H9 (cell line): ENCODE data around the gene AIF1L. TPM values are rescaled to one million over a fixed set of nuclear protein-coding genes. Genes with fewer than 3 reads are reported as not detected.

Experiments
- DNase-seq: peaks from one replicate; pipeline ENCODE4 v3.0.0-alpha.2; 2017
- H2AFZ ChIP-seq: one replicate; pipeline ENCODE4 v1.6.1; 2013; ENCODE audit warnings: mild to moderate bottlenecking, low read length, control low read depth, moderate library complexity
- H2AK5ac ChIP-seq: 2 replicates; pipeline ENCODE4 v1.6.1; 2013; ENCODE audit warnings: low read length, control low read depth, mixed read lengths; ENCODE audit not compliant: insufficient read length
- H2BK120ac ChIP-seq: one replicate; pipeline ENCODE4 v1.6.1; 2013; ENCODE audit warnings: low read depth, mild to moderate bottlenecking, low read length, control low read depth, inconsistent platforms; ENCODE audit not compliant: poor library complexity, severe bottlenecking
- H2BK12ac ChIP-seq: 2 replicates; pipeline ENCODE4 v1.6.1; 2013; ENCODE audit warnings: low read length, control low read depth, mixed read lengths, low read depth; ENCODE audit not compliant: insufficient read length
- H2BK15ac ChIP-seq: 2 replicates; pipeline ENCODE4 v1.6.1; 2013; ENCODE audit warnings: low read depth, low read length, control low read depth
- H2BK20ac ChIP-seq: one replicate; pipeline ENCODE4 v1.6.1; 2013; ENCODE audit warnings: low read depth, mild to moderate bottlenecking, low read length, control low read depth, inconsistent platforms; ENCODE audit not compliant: poor library complexity, severe bottlenecking
- H2BK5ac ChIP-seq: 2 replicates; pipeline ENCODE4 v1.6.1; 2013; ENCODE audit warnings: low read length, control low read depth, mixed read lengths; ENCODE audit not compliant: insufficient read length
- H3K14ac ChIP-seq: 2 replicates; pipeline ENCODE4 v1.6.1; 2013; ENCODE audit warnings: low read length, control low read depth; ENCODE audit not compliant: insufficient read depth
- H3K18ac ChIP-seq: 2 replicates; pipeline ENCODE4 v1.6.1; 2013; ENCODE audit warnings: low read depth, mild to moderate bottlenecking, mixed read lengths, low read length, control low read depth; ENCODE audit not compliant: insufficient read length
- H3K23ac ChIP-seq: 2 replicates; pipeline ENCODE4 v1.6.1; 2013; ENCODE audit warnings: low read length, control low read depth, mixed read lengths, low read depth; ENCODE audit not compliant: insufficient read length
- H3K23me2 ChIP-seq: 2 replicates; pipeline ENCODE4 v1.6.1; 2013; ENCODE audit warnings: low read depth, mild to moderate bottlenecking, mixed read lengths, low read length, control low read depth; ENCODE audit not compliant: insufficient read length, poor library complexity, severe bottlenecking
- H3K27ac ChIP-seq: 2 replicates; pipeline ENCODE4 v1.5.1; 2013; ENCODE audit warnings: low read length, control low read depth, mixed read lengths, low read depth; ENCODE audit not compliant: insufficient read length
- H3K27me3 ChIP-seq: 2 replicates; pipeline ENCODE4 v1.6.1; 2013; ENCODE audit warnings: low read length, control low read depth, inconsistent platforms; ENCODE audit not compliant: insufficient read depth
- H3K4ac ChIP-seq: 2 replicates; pipeline ENCODE4 v1.6.1; 2013; ENCODE audit warnings: low read depth, mild to moderate bottlenecking, control low read depth, inconsistent platforms, low read length, moderate library complexity
- H3K4me1 ChIP-seq: 2 replicates; pipeline ENCODE4 v1.6.1; 2013; ENCODE audit warnings: low read length, control low read depth, inconsistent platforms; ENCODE audit not compliant: insufficient read depth
- H3K4me2 ChIP-seq: 2 replicates; pipeline ENCODE4 v1.6.1; 2013; ENCODE audit warnings: low read length, control low read depth, mixed read lengths; ENCODE audit not compliant: insufficient read length, insufficient read depth
- H3K56ac ChIP-seq: 2 replicates; pipeline ENCODE4 v1.6.1; 2013; ENCODE audit warnings: low read depth, mild to moderate bottlenecking, mixed read lengths, low read length, control low read depth; ENCODE audit not compliant: insufficient read length
- H3K79me1 ChIP-seq: 2 replicates; pipeline ENCODE4 v1.6.1; 2013; ENCODE audit warnings: low read depth, mild to moderate bottlenecking, moderate library complexity, low read length, control low read depth, inconsistent platforms; ENCODE audit not compliant: insufficient read depth, poor library complexity, severe bottlenecking
- H3K79me2 ChIP-seq: 2 replicates; pipeline ENCODE4 v1.6.1; 2013; ENCODE audit warnings: low read length, control low read depth, inconsistent platforms; ENCODE audit not compliant: insufficient read depth
- H3K9ac ChIP-seq: 2 replicates; pipeline ENCODE4 v1.6.1; 2013; ENCODE audit warnings: low read length, control low read depth, mixed read lengths; ENCODE audit not compliant: insufficient read length; ENCODE audit errors: extremely low read depth
- H3K9me3 ChIP-seq: one replicate; pipeline ENCODE4 v1.6.1; 2013; ENCODE audit warnings: low read depth, low read length, inconsistent platforms; ENCODE audit not compliant: control insufficient read depth
- H3T11ph ChIP-seq: one replicate; pipeline ENCODE4 v1.6.1; 2013; ENCODE audit warnings: mild to moderate bottlenecking, low read length, control low read depth, inconsistent platforms
- H4K20me1 ChIP-seq: one replicate; pipeline ENCODE4 v1.6.1; 2013; ENCODE audit not compliant: control insufficient read depth, insufficient read length, insufficient read depth
- H4K5ac ChIP-seq: 2 replicates; pipeline ENCODE4 v1.6.1; 2013; ENCODE audit warnings: low read depth, mild to moderate bottlenecking, mixed read lengths, low read length, control low read depth; ENCODE audit not compliant: insufficient read length
- H4K8ac ChIP-seq: replicated peaks from 2 replicates; pipeline ENCODE4 v1.6.1; 2013; ENCODE audit warnings: low read length, control low read depth, mixed read lengths, low read depth; ENCODE audit not compliant: insufficient read length
- H4K91ac ChIP-seq: 2 replicates; pipeline ENCODE4 v1.6.1; 2013; ENCODE audit warnings: low read depth, mild to moderate bottlenecking, moderate library complexity, mixed read lengths, low read length, control low read depth; ENCODE audit not compliant: insufficient read length
- H3K27ac Mint-ChIP-seq, 3 experiments: 2 replicates in 2 of 3; 3 replicates in 1 of 3; pipeline ENCODE4 v1.8.0; 2020 to 2021; ENCODE audit warnings: mixed read lengths in 3 of 3, mild to moderate bottlenecking in 1 of 3, moderate library complexity in 1 of 3
- H3K27me3 Mint-ChIP-seq: 2 replicates; pipeline ENCODE4 v1.8.0; 2021; ENCODE audit warnings: low read depth, mild to moderate bottlenecking, moderate library complexity, mixed read lengths
- H3K36me3 Mint-ChIP-seq, 3 experiments: 2 replicates in 2 of 3; 3 replicates in 1 of 3; pipeline ENCODE4 v1.8.0; 2020 to 2021; ENCODE audit warnings: low read depth in 3 of 3, mixed read lengths in 3 of 3; ENCODE audit not compliant: insufficient read depth in 1 of 3
- H3K4me1 Mint-ChIP-seq, 2 experiments: 2 replicates each; pipeline ENCODE4 v1.8.0; 2020; ENCODE audit warnings: mixed read lengths in 2 of 2
- H3K4me3 Mint-ChIP-seq, 2 experiments: 2 replicates in 1 of 2; 3 replicates in 1 of 2; pipeline ENCODE4 v1.8.0; 2020 to 2021; ENCODE audit warnings: mild to moderate bottlenecking in 2 of 2, mixed read lengths in 2 of 2, moderate library complexity in 1 of 2
- H3K9me3 Mint-ChIP-seq, 2 experiments: 2 replicates in 1 of 2; 3 replicates in 1 of 2; pipeline ENCODE4 v1.8.0; 2020; ENCODE audit warnings: mild to moderate bottlenecking in 2 of 2, mixed read lengths in 2 of 2, moderate library complexity in 1 of 2
- CTCF ChIP-seq: fragments of 200-600 bp; sonication (generic); conservative IDR thresholded peaks from 3 replicates; pipeline ENCODE4 v1.8.0; 2021; ENCODE audit warnings: antibody characterized with exemption, mild to moderate bottlenecking
- WGBS: extraction: QIAGEN DNeasy Blood & Tissue Kit; methylation state at CpG from one replicate; pipeline ENCODE4 v1.1.7; 2013; ENCODE audit warnings: missing lambda C conversion rate, low lambda C conversion rate, mixed read lengths; ENCODE audit not compliant: insufficient read length; ENCODE audit errors: extremely low coverage; 5-methylcytosine and 5-hydroxymethylcytosine counted together
- total RNA-seq: library from RNA; stranded (reverse); gene quantifications from 2 replicates; pipeline ENCODE4 v1.2.1, GENCODE V29; 2021

AIF1L gene
- total RNA-seq, 1 experiment from 2014 or later = 122 TPM

GRCh38 chr9:131092030-131092429 is 4.3 kb upstream of the AIF1L start:
- H3K4me3 Mint-ChIP-seq = no peak overlapping the region
- Histone ChIP-seq H3T11ph (no peak overlapping the region), H2AK5ac (no peak overlapping the region), H3K4ac (no peak overlapping the region), H2BK5ac (no peak overlapping the region), H2BK20ac (no peak overlapping the region), H3K14ac (no peak overlapping the region), H3K23ac (no peak overlapping the region), H4K20me1 (no peaks in the 10 kb centered on the region), H2BK15ac (no peak overlapping the region), H3K4me2 (no peak overlapping the region), H3K4me1 (no peaks in the 10 kb centered on the region; the same call in 1 of the 2 replicates), H3K79me2 (no peaks in the 10 kb centered on the region), H4K5ac (no peak overlapping the region), H3K9ac (no peak overlapping the region), H3K27me3 (no peaks in the 10 kb centered on the region), H4K8ac (no peak overlapping the region), H3K18ac (no peak overlapping the region), H3K56ac (no peak overlapping the region), H2BK12ac (no peak overlapping the region), H3K9me3 (no peaks in the 10 kb centered on the region), H2BK120ac (no peak overlapping the region), H2AFZ (no peak overlapping the region), H3K23me2 (peaks cover under 1% of the 10 kb centered on the region), H3K79me1 (no peaks in the 10 kb centered on the region), H3K27ac (no peak overlapping the region), H4K91ac (no peak overlapping the region)
- peaks cover 0 to 3% (median 0%) of the 10 kb centered on the region in 3 experiments; a peak in 3 of 7 replicates for H3K36me3 Mint-ChIP-seq
- no peak for TF ChIP-seq CTCF
- H3K9me3 Mint-ChIP-seq = no peaks in the 10 kb centered on the region; a peak in 1 of 5 replicates
- peak overlapping the region in 1 of 3 experiments; percentile 76; a peak in 1 of 7 replicates for H3K27ac Mint-ChIP-seq
- H3K27me3 Mint-ChIP-seq = peaks cover 23% of the 10 kb centered on the region
- H3K4me1 Mint-ChIP-seq = peaks cover 15% of the 10 kb centered on the region in 2 experiments
- WGBS = no CpG with 5 or more reads among the region's 6 CpGs
- no peak for DNase-seq
